GM19452 (cell line): ENCODE data around the gene IL13.
"Not testable (repeated sequence)": the region's sequence is repeated elsewhere in the genome, so short reads cannot be mapped to it uniquely, and the experiment has no call there.

Experiments
- ATAC-seq: cut with Tn5 transposase; IDR thresholded peaks from one replicate; pipeline ENCODE4 v1.9.1; 2021; ENCODE audit not compliant: unreplicated experiment

The IL13 gene

DNA sequence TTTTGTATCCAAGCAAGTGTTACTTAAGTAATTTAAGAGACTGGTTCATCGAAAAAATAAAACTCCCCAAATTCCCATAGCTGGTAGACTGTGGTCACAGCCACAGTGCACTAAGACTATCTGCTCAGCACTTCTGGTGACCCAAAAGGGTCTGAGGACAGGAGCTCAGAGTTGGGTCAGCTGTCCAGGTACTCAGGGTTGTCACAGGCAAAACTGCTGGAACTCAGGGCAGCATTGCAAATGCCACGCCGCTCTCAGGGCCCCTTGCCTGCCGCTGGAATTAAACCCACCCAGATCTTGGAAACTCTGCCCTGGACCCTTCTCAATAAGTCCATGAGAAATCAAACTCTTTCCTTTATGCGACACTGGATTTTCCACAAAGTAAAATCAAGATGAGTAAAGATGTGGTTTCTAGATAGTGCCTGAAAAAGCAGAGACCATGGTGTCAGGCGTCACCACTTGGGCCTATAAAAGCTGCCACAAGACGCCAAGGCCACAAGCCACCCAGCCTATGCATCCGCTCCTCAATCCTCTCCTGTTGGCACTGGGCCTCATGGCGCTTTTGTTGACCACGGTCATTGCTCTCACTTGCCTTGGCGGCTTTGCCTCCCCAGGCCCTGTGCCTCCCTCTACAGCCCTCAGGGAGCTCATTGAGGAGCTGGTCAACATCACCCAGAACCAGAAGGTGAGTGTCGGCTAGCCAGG, at the start of gene IL13:
IL13 (plus strand) TSS at position 498 of the 705 bp plus-strand sequence; CDS start at position 512, 14 bp downstream.
- no peak for ATAC-seq

DNA sequence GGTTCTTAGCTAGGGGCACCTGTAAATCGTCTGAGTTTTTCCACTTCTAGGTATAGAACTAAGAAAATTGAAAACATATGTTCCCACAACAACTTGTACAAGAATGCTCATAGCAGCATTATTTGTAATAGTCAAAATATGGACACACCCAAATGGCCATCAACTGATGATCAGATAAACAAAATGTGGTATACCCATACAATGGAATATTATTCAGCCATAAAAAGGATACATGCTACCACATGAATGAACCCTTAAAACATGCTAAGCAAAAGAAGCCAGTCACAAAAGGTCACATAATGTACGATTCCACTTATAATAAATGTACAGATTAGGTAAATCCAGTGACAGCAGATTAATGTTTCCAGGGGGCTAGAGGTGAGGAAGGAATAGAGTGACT, 46.0 kb upstream of the IL13 start:
- ATAC-seq: no peak

DNA sequence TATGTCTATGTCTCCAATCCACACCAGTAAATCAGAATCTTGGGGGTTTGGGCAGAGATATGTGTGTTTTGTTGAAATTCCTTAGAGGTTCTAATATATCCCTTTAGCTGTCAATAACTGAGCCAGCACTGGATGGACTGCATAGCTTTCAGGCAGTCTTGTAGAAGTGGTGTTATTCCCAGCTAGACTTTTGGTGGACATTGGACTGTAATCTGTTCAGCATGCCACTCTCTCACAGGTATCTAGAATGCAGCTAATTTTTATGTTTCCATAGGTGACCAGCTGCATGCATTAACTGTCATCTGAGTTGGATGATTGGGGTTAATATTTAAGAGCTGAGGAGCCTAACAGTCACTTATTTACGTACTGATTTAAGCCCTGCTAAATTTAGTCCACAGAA, 45.1 kb upstream of the IL13 start:
- ATAC-seq: no peak

DNA sequence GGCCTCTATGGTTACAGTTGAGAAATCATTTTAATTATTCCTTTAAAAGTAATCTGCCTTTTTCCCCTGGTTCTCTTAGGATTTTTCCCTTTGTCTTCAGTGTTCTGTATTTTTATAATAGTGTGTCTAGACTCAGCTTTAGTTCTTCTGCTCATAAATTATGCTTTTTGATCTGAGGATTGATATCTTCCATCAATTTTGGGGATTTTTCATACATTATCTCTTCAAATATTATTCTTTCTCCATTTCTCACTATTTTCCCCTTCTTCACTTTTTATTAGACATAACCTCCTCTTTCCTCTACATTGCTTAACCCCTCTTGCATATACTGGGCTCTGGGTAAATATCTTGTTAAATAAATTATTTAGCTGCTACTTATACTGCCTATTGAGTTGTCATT, 36.3 kb upstream of the IL13 start:
- no peak for ATAC-seq

DNA sequence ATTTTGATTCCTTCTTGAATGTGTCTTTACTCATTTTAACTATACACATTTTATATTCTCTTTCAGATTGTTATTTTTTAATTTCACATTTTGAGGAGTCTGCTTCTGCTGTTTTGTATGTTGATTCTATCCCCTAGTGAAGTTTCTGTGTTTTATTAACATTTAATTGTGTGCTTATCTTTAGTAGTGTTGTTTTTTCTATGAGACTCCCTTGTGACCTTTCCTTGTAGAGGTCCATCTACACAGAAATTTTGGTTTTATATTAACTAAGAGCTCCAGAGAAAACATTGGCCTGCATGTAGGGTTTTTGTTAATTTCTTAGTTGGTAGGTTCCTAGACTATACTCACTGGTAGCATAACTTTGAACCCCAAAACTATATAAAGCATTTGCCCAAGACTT, 35.4 kb upstream of the IL13 start:
- ATAC-seq: no peak

DNA sequence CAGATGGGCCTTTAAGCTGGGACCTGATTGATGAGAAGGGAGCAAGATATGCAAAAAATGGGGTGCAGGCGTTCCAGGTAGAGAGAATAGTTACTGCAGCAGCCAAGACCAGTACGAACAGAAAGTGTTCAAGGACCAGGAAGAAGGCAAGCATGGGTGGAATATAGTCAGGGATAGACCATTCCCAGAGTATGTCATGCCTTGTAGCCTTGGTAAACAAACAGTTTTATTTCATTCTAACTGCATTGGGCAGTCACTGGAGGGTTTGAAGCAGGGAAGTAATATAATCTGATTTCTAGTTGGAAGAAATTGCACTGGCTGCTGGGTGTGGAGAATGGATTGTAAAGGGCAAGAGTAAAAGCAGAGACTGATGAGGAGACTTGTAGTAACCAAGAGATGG, 30.5 kb upstream of the IL13 start:
- no peak for ATAC-seq

DNA sequence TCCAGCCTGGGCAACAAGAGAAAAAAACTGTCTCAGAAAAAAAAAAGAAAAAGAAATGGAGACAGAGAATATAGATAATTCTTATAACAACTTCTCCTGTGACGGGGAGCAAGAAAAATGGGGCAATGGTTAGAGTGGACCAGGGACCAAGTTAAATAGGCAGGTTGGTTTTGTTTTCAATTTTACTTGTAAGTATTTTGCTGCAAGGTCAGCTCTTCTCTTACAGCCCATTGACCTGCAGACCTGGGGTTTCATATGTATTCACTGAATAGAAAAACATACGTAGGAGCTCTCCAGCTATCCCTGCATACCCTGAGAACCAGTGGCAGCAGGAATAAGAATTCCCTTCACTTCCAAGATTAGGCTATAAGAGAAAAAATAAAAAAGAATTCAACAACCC, 29.2 kb upstream of the IL13 start:
- no peak for ATAC-seq

DNA sequence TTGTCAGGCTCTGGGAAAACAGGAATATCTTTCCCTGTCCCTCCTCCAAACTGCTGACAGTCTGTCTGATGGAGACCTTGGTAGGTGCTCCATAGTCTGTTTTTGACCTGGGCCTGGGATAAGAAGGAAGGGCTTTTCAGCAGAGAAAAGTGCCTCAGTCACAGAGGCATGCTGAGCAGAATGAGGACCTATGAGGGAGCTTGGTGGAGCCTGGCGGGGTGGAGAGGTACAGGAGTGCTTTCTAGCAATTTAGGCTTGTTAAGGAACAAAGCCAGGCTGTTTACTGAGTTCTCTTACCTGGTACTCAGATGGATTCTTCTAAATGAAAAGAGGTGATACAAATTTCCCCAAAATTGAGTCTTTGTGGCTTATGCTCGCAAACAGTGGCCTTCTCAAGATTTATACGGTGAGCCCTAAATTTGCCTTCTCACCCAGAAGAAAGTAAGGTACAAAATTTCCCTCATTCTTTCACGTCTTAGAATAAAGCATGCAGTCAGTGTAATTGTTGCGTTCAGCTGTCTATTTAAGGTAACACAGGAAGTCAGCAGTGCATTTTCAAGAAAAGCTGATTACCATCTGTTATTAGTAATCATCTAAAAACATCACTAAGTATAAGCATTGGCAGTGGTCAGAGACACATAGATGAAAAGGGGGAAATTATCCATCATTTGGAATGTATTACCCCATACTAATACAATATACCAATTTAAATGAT, 28.6 kb upstream of the IL13 start:
- ATAC-seq: peak; percentile 62

DNA sequence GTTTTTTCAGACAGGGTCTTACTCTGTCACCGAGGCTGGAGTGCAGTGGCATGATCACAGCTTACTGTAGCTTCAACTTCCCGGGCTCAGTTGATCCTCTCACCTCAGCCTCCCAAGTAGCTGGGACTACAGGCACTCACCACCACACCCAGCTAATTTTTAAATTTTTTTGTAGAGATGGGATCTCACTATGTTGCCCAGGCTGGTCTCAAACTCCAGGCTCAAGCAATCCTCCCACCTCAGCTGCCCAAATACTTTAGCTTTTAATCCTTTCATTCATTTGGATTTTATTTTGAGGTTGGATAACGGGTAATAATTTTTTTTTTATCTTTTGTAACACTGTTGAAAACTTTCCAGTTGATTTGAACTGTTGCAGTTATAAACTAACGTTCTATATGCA, 24.4 kb upstream of the IL13 start:
- ATAC-seq: not testable (repeated sequence)

DNA sequence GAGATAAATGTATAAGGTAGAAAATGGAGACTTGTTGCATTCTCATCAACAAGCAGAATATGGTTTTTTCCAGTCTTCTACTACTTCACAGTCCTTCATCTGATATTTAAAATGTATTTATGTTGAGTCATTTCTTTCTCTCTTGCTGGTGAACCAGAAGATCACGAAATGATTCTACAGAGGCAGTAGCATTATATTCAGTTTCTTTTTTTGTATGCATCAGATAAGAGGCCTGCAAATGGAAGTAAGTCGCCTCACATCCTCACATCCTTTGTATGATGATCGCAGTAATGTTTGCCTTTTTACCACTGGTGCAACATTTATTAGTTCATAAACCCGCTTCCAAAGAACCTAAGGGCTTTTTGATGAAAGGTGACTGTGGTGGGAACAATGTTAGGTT, 22.1 kb upstream of the IL13 start:
- ATAC-seq: no peak

DNA sequence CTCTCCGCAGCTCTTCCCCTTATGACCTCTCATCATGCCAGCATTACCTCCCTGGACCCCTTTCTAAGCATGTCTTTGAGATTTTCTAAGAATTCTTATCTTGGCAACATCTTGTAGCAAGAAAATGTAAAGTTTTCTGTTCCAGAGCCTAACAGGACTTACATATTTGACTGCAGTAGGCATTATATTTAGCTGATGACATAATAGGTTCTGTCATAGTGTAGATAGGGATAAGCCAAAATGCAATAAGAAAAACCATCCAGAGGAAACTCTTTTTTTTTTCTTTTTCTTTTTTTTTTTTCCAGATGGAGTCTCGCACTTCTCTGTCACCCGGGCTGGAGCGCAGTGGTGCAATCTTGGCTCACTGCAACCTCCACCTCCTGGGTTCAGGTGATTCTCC, 20.7 kb upstream of the IL13 start:
- no peak for ATAC-seq

DNA sequence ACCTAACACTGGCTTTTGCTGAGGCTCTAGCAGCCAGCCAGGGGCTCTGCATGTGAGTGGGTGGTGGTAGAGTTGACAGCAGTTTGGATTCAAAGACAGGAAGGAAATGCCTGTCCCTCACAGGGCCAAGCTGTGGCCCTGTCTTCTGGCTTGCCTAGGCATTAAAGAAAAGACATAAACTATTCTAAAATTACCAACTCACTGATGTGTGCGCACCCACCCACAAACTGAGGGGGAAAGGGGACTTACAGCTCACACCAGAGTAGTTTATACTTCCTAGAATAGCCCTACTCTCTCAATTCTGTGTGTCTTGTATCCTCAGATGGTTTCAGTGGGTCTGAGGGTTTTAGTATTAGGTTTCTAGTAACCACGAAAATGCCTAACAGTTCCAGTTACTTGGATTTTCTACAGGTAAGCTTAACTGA, 18.3 kb upstream of the IL13 start:
- peak; percentile 69 for ATAC-seq

DNA sequence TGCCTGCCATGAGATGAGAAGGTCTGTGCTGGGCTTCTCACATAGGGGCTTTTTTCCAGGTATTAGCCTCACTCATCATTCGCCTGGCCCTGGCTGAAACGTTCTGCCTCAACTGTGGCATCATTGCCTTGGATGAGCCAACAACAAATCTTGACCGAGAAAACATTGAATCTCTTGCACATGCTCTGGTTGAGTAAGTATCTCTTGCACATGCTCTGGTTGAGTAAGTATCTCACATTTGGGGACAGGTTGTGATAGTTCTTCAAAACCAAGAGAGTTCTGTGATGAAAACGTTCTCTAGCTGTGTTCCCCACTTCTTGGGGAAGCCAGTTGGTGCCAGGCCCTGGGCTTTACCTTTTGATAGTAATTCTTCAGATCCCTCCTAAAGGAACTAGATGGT, 17.4 kb upstream of the IL13 start:
- no peak for ATAC-seq

DNA sequence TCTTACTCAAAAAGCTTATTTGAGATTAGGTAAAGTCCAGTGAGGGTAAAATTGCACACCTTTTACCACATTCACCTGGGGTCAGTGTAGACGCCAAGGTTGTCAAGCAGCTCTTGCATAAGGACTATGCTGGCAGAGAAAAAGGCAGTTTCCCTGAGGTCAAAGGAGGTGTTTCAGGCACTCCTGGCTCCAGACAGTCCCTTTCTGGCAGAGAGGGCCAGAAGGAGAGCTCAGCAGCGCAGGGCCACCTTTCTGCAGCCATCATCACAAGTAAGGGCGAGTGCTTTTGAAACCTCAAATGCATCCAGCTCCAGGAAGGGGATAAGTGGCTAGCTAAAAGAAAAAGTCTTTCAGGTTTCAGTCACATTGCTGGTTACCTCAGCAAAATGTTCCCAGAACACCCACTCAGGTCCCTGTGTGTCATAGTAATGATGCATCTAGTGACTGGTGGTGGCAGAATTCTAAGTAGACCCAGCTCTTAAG, 16.7 kb upstream of the IL13 start:
- no peak for ATAC-seq

DNA sequence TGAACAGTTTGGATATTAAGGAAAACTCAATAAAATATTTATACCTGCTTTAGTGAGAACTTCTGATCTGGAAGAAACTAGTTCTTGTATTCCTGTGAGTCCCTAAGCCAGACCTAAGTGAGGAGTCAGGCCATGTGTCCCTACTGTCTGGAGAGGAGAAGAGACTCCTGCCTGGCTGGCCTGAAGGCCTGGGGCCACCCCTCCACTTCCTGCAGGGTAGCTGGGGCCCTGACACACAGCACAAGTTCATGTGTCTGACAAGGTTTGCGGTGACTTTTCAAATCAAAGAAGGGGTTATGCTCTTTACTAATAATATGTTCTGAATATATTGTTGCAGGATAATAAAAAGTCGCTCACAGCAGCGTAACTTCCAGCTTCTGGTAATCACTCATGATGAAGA, 16.1 kb upstream of the IL13 start:
- ATAC-seq: no peak

DNA sequence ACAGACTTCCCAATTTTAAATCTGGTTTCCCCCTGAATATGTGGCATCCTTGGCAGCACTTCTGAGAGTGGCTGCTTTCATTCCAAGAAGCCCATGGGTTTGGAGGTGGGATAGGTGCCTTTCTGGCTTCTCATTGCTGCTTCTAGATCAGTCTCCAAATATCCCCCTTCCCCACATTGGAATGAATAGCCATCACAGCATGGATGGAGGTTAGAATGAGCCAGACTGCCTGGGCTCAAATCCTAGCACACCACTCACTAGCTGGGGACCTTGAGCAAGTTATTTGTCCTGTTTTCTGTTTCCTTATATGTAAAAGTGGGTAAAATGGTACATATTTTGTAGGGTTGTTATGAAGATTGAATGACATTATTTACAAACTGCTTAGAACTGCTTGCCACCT, 13.8 kb upstream of the IL13 start:
- no peak for ATAC-seq

DNA sequence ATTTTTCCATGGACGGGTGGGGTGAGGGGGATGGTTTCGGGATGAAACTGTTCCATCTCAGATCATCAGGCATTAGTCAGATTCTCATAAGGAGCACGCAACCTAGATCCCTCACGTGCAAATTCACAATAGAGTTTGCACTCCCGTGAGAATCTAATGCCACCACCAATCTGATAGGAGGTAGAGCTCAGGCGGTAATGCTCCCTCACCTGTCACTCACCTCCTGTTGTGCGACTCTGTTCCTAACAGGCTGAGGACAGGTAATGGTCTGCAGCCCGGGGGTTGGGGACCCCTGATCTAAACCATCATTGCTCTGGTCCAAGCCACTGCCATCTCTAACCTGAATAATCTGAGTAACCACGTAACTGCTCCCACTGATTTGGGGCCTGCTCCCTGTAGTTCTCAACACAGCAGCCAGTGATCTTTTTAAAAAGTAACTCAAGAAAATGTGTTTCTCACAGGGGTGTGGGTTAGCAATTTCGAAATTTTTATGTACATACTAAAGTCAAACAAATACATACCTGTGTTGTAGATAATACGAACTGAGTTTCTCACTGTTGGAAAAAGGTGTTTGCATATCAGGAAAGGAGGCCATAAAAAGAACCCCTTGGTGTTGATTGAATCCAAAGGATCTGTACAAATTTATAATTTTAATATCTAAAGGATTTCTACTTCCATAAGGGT, 11.2 kb upstream of the IL13 start:
- ATAC-seq: no peak

DNA sequence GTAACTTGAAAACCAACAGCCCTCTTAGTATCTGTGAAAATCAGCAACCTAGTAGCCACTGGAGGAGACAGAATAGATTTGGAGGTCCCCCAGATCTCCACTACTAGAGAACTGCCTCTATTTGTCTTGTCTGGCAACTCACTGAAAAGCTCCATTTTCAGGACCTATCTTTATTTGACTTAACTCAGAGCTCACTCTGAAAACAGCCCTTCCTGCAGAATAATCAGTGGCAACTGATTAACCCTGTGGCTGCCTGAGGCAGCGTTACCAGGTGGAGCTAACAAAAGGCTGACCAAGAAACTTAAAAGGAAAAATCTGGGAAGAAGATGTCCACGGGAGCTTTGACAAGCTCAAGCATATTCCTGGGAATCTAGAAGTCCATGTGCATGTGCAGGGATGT, 10.5 kb upstream of the IL13 start:
- ATAC-seq: no peak

DNA sequence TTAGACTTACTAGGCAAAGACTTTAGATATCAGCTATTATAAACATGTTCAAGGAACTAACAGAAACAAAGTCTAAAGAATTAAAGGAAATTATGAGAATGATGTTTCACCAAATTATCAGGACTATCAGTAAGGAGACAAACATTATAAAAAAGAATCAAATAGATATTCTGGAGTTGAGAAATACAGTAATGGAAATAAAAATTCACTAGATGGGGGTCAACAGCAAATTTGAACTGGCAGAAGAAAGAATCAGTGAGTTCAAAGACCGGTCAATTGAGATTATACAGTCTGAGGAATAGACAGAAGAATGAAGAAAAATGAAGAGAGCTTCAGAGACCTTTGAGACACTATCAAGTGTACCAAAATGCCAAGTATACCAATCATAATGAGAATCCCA, 9.6 kb upstream of the IL13 start:
- no peak for ATAC-seq

DNA sequence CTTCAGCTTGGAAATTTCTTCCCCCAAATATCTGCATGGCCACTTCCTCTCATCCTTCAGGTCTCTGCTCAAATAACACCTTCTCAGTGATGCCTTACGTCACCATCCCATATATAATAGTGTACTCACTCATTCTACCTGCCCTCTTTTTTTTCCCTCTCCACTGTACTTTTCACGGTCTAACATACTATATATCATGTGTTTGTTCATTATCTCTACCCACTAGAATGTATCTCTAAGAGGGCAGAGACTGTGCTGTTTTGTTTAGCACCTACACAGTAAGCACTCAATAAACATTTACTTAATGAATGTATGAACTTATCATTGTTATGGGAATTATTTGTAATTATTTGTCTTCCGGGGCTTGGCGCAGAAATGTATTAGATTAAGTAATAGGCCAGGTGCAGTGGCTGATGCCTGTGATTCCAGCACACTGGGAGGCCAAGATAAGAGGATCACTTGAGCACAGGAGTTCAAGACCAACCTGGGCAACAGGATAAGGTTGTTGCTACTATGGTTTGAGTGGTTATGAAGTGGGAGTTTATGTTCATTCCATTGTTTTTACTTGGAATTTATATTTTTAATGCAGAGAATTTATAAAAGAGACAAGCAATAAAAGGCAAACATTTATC, 6.0 kb upstream of the IL13 start:
- no peak for ATAC-seq

DNA sequence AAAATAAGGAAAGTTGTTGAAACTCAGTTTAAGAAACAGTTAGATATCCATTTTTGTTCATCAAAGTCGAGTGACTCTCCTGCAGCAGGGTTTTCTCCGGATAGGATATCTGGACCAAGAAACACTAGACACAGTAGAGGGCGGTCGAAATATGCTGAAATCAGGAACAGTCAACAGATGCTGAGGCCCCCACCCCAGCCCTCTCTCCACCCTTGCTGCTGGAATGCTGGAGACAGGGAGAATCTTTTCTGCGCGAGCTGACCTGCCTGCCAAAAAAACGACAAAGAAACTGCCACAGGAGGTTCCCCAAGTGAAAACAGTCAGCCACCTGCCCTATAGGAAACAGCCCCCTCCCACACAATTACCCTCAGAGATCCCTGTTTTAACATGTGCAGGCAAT, 4.3 kb upstream of the IL13 start:
- ATAC-seq: no peak
